ENCODE measurements around the gene NXT1. TPM values are rescaled to one million over a fixed set of nuclear protein-coding genes. Genes with fewer than 3 reads are reported as not detected.

NXT1 gene
- total RNA-seq, 1 donor from 2014 or later = 16.9 TPM

DNA sequence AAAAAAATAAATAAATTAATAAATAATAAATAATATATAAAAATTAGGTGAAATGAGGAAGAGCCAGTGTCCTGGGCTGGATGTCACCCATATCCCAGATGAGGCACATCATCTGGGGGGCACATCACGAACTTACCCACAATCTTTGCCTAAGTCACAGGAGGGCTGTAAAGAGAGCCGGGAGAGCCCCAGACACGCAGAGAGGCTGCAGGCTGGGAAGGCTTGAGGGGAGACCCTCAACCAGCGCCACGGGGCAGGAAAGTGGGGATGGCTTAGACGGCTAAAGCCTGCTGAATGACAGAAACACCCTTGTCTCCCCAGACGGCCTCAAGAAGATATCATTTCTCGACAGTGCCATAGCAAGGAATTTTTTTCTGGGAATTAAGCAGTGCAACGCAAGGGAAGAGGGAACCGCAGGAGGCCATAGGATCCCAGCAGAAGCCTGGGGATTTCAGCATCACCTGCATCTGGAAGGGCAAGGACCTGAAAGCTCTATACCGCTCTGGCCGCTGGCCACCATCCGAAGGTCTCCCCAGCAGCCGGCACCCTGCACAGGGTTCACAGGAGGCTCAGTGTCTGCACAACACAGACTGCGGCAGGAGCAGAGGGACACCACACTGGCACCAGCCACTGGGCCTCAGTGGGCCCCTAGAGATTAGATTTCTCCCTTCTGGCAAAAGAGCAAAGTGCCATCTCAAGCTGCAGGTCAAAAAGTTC is 22.8 kb upstream of the NXT1 start:
- H3K27me3 Mint-ChIP-seq (ENCODE audit: low read depth) = no peaks in the 10 kb centered on the region
- no peak for DNase-seq (ENCODE audit: low spot score)

GRCh38 chr20:23331450-23332350 is 18.9 kb upstream of the NXT1 start:
- no peak for DNase-seq (ENCODE audit: low spot score)
- no peak overlapping the region for H3K4me3 Mint-ChIP-seq (ENCODE audit: unreplicated experiment)
- H3K27me3 Mint-ChIP-seq (ENCODE audit: low read depth) = no peaks in the 10 kb centered on the region
- H3K27ac Mint-ChIP-seq (ENCODE audit: unreplicated experiment) = no peak overlapping the region
- TF ChIP-seq CTCF (IDR thresholded peaks at IDR 0.05) = no peak
- no peaks in the 10 kb centered on the region for H3K4me1 Mint-ChIP-seq (ENCODE audit: low read depth)
- no peaks in the 10 kb centered on the region for H3K36me3 Mint-ChIP-seq (ENCODE audit: low read depth)
- peaks cover 4% of the 10 kb centered on the region for H3K9me3 Mint-ChIP-seq (ENCODE audit: low read depth)

More for the DNA sequence above, 22.8 kb upstream of the NXT1 start:
- Mint-ChIP-seq H3K27ac (ENCODE audit: unreplicated experiment) (no peak overlapping the region), H3K4me3 (ENCODE audit: unreplicated experiment) (no peak overlapping the region), H3K36me3 (ENCODE audit: low read depth) (no peaks in the 10 kb centered on the region), H3K4me1 (ENCODE audit: low read depth) (no peaks in the 10 kb centered on the region), H3K9me3 (ENCODE audit: low read depth) (peaks cover 4% of the 10 kb centered on the region)
- TF ChIP-seq CTCF (IDR thresholded peaks at IDR 0.05) = no peak

DNA sequence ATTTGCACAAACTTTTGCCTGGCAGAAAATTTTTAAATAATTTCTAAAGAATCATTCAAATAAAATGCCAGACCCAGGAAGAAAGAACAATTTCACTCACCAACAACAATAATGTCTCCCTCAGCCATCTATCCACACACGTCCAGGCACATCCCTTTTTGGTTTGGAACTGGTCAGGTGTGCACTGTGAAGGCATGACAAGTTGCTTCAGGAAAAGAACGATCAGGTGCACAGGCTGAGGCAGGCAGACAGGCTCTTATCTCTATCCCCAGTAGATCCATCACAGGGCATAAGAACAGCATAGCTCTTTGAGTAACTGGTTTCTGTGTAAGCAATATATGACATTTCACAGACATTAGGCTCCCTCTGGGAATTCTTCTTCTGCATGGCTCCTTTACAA is 18.1 kb upstream of the NXT1 start:
- no peak for TF ChIP-seq CTCF (IDR thresholded peaks at IDR 0.05)
- peaks cover 4% of the 10 kb centered on the region for H3K9me3 Mint-ChIP-seq (ENCODE audit: low read depth)

DNA sequence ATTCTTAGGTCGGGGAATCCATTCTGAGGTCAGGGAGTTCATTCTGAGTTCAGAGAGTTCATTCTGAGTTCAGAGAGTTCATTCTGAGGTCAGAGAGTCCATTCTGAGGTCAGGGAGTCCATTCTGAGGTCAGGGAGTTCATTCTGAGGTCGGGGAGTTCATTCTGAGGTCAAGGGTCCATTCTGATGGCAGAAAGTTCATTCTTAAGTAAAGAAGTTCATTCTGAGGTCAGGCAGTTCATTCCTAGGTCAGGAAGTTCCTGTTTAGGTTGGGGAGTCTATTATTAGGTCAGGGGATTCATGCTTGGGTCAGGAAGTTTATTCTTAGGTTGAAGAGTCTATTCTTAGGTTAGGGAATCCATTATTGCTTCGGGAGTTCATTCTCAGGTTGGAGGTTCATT is 16.5 kb upstream of the NXT1 start:
- H3K27ac Mint-ChIP-seq (ENCODE audit: unreplicated experiment) = no peak overlapping the region
- TF ChIP-seq CTCF (IDR thresholded peaks at IDR 0.05) = no peak
- H3K4me1 Mint-ChIP-seq (ENCODE audit: low read depth) = no peaks in the 10 kb centered on the region
- H3K4me3 Mint-ChIP-seq (ENCODE audit: unreplicated experiment) = no peak overlapping the region
- H3K27me3 Mint-ChIP-seq (ENCODE audit: low read depth) = no peaks in the 10 kb centered on the region
- H3K9me3 Mint-ChIP-seq (ENCODE audit: low read depth) = peaks cover 4% of the 10 kb centered on the region
- no peak for DNase-seq (ENCODE audit: low spot score)
- H3K36me3 Mint-ChIP-seq (ENCODE audit: low read depth) = no peaks in the 10 kb centered on the region

More for the DNA sequence above, 18.1 kb upstream of the NXT1 start:
- no peaks in the 10 kb centered on the region for H3K27me3 Mint-ChIP-seq (ENCODE audit: low read depth)
- no peaks in the 10 kb centered on the region for H3K4me1 Mint-ChIP-seq (ENCODE audit: low read depth)
- DNase-seq (ENCODE audit: low spot score) = no peak
- no peak overlapping the region for H3K4me3 Mint-ChIP-seq (ENCODE audit: unreplicated experiment)
- no peaks in the 10 kb centered on the region for H3K36me3 Mint-ChIP-seq (ENCODE audit: low read depth)
- H3K27ac Mint-ChIP-seq (ENCODE audit: unreplicated experiment) = no peak overlapping the region

GRCh38 chr20:23335521-23335920 is 15.1 kb upstream of the NXT1 start:
- Mint-ChIP-seq H3K4me1 (ENCODE audit: low read depth) (no peaks in the 10 kb centered on the region), H3K27ac (ENCODE audit: unreplicated experiment) (no peak overlapping the region), H3K36me3 (ENCODE audit: low read depth) (no peaks in the 10 kb centered on the region), H3K27me3 (ENCODE audit: low read depth) (no peaks in the 10 kb centered on the region), H3K9me3 (ENCODE audit: low read depth) (no peaks in the 10 kb centered on the region), H3K4me3 (ENCODE audit: unreplicated experiment) (no peak overlapping the region)
- no peak for DNase-seq (ENCODE audit: low spot score)
- no peak for TF ChIP-seq CTCF (IDR thresholded peaks at IDR 0.05)

Data from chondrocyte (in vitro differentiated cells).